Retina (tissue), 1 donor: ENCODE data around the gene C1orf198.

Experiments
- DNase-seq: peaks from one replicate; pipeline ENCODE4 v3.0.0-alpha.2; 2016

The C1orf198 gene

DNA sequence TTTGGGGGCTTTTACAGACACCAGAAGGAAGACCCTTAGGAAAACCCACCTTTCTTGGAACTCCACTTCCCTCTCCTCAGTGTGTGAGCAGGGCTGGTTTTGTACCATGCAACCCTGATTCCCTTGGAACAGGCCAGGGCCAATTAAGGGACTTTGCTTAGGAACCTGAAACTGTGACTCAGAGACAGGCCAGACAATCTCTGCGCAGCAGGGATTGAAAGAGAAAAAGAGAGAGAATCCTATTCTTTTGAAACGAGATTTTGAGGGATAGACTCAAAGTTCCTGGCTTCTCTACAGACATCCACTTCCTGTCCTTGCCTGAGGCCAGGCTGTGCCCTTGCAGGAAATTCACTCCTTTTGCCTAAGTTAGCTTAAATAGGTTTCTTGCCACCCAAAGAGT is 23.1 kb upstream of the C1orf198 start:
- DNase-seq: no peak

DNA sequence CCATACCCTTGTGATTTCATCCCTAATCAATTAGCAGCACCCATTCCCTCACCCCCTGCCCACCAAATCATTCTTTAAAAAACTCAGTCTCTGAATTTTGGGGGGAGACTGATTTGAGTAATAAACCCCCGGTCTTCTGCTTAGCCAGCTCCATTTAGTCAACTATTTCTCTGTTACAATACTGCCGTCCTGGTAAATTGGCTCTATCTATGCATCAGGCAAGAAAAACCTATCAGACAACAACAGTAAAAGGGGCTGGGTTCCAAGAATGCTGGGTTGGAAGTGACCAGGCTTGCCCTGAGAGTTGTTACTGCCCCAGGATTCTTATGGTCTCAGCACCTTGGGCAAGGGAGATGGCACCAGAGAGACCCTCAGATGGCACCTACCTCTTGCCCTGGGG is 16.3 kb upstream of the C1orf198 start:
- DNase-seq: no peak

GRCh38 chr1:230883967-230884366 is 15.6 kb upstream of the C1orf198 start:
- DNase-seq: no peak

GRCh38 chr1:230879778-230880177 is 11.5 kb upstream of the C1orf198 start:
- peak; percentile 70 for DNase-seq

- DNase-seq: no peak
Measured at GRCh38 chr1:230878591-230878990, 10.3 kb upstream of the C1orf198 start.

- no peak for DNase-seq
Measured at GRCh38 chr1:230877924-230878590, 9.7 kb upstream of the C1orf198 start.

- no peak for DNase-seq
Measured at GRCh38 chr1:230877146-230877923, 9.0 kb upstream of the C1orf198 start.

DNA sequence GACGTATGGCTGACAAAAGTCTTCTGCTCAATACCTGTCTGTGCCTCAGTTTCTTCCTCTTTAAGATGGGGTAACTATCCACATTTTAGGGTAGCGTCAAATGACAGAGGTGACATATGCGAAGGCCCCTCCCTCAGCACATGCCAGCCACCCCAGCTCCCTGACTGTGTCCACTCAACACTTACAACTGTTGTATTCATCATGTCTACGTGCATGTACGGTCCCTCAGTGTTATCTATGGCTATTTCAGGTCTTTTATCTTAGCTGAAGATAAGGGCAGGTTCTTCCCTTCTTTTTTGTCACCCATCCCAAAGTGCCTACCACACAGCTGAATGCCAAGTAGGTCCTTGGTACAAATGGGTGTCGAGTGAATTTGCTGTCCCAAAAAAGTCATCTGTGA is 8.3 kb upstream of the C1orf198 start:
- DNase-seq: no peak

- DNase-seq: no peak
Measured at GRCh38 chr1:230875370-230875769, 7.0 kb upstream of the C1orf198 start.

GRCh38 chr1:230870916-230871315 is 2.6 kb upstream of the C1orf198 start:
- no peak for DNase-seq

DNA sequence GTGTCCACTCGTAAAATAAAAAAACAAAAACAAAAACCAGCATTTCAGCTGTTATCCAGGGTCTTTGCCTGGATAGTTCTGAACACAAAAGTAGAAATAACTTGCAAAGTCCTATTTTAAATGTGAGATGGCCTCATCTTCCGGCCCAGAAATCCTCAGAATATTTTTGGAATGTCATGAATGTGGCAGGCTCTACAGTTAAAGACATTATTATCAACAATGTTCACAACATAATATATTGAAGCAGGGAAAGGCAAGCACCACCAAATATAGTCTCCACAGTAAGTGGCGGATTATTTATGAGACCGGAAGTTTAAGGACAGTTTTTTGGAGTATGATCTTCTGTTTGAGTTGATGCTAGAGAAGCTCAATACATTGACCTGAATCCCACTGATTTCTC is 1.2 kb upstream of the C1orf198 start:
- no peak for DNase-seq

GRCh38 chr1:230868736-230869385 is 540 bp upstream of the C1orf198 start:
- DNase-seq: peak; percentile 85

DNA sequence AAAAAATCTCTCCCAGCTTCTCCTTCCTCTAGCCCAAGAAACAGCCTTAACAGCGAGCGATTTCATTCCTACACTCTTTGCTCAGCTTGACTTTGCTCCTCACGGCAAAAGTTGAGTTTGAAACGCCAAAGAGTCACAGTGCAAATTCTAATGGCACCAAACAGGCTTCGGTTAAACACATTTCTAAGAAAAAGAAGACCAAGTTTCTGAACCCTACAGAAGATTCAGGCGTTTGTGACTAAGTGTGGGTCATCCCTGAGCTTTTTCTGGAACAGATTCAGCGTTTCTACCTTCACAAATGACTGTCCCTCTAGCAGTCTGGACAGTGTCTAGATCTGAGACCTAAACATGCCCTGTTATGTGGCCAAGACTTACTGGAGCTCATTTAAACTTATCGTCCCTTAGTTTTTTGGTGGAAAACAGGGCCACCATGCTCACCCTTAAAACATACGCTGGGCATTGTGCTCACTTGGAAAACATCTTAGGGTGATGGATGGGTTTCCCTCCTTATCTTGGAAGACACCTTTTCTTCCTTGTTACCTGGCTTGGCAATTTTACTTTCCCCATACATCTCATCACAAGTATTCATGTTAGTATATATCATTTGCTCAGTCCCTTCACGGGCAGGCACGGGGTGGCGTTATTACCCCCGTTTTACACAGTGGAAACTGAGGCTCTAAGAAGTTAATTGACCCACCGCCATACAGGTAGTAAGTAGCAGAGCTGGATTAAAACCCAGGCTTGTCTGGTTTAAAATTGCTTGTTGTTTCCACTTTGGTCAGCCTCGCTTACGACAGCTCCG is 1.0 kb downstream of the C1orf198 start:
- DNase-seq: peak; percentile 39

GRCh38 chr1:230866171-230867070 is 1.9 kb downstream of the C1orf198 start:
- no peak for DNase-seq

GRCh38 chr1:230865062-230865817 is 3.1 kb downstream of the C1orf198 start:
- DNase-seq: no peak

GRCh38 chr1:230864441-230864840 is 3.9 kb downstream of the C1orf198 start:
- DNase-seq: no peak

DNA sequence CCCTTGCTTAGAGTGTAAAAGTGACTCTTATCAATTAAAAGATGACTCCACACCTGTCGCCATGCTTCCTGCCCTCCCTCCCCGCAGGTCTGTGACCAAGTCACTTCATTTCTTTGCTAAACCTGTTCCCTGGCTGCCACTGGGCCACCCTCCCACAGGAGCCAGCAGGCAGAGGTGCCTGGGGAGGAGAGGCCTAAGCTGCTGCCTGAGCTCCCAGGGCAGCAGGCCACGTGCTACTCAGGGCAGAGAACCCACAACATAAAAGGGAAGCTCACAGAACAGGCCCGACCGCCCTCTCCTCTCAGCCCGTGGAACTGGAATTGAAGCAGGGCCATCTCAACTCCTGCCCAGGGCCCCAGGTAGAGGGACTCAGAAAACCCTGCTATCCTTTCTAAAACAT is 4.9 kb downstream of the C1orf198 start:
- DNase-seq: no peak

GRCh38 chr1:230861970-230862595 is 6.2 kb downstream of the C1orf198 start:
- no peak for DNase-seq

DNA sequence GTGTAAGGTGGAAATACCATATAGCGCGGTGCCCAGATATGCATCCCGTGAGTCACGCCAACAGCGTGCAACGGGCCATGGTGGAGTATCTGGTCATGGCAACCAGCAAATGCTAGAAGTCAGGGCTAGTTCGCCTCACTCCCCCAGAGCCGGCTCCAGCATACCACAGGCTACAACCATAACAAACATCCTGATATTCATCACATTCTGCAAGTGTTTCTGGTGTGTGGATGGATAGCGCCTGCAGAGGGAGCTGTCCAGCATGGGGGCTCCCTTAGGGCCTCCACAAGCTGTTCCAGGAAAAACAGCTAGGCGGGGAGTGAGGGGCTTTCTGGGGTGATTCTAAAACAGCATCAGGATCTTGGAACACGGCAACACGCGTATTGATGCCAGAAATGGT is 6.8 kb downstream of the C1orf198 start:
- no peak for DNase-seq

DNA sequence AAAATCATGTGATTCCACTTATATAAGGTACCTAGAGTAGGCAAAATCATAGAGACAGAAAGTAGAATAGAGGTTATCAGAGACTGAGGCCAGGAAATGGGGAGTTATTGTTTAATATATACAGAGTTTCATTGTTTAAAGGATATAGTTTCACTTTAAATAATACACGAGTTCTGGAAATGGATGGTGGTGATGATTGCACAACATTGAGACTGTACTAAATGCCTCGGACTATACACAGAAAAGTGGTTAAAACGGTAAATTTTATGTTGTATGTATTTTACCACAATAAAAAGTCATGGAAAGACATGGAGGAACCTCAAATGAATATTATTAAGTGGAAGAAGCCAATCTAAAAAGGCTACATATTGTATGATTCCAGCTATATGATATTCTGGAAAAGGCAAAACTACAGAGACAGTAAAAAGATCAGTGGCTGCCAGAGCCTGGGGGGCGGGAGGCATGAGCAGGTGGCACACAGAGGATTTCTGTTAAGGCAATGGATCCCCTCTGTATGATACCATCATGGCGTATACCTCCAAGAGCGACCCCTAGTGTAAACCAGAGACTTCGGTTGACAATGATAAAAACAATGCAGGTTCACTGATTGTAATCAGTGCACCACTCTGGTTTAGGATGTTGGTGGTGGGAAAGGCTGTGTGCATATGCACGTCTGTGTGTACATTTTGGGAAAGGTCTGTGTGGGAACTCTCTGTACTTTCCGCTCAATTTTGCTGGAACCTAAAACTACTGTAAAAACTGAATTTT is 7.5 kb downstream of the C1orf198 start:
- no peak for DNase-seq
